ENCODE results near the gene SORD. TPM values are rescaled to one million over a fixed set of nuclear protein-coding genes. Genes with fewer than 3 reads are reported as not detected.
"Not testable (repeated sequence)": the region's sequence is repeated elsewhere in the genome, so short reads cannot be mapped to it uniquely, and the experiment has no call there.

Gene SORD
- total and polyA plus RNA-seq, 9 of the 15 experiments (the other 6 are each of a cell fraction or from before 2014, with no cell fraction given): 5.9 to 79.2 (median 29.6) TPM

GRCh38 chr15:45003731-45004410, 19.1 kb upstream of the SORD start:
- FAIRE-seq; BruUV-seq (replicated peaks): not testable (repeated sequence)
- POLR2A ChIA-PET: interaction anchor here (1.7 kb wide), 1 partner anchor 13 kb away, joined by 4 read pairs; no protein-coding TSS in a partner anchor

DNA sequence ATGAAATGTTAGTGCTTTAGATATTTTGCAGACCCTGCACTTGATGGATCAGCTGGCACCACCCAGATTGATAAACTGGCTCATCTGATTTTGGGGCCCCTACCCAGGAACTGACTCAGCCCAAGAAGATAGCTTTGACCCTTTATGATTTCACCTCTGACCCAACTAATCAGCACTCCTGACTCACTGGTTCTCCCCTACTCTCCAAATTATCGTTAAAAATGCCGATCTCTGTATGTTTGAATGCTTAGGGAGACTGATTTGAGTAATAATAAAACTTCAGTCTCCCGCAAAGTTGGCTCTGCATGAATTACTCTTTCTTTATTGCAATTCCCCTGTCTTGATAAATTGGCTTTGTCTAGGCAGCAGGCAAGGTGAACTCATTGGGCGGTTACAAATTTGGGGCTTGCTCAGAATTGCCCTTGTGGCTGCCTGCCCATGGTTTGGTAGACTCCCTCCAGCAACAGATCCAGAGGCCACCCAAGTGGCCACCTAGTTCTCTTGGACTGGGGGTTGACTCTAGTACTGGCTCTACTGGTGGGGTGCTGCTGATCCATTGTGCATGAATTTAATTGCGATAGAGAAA, 18.3 kb upstream of the SORD start:
- H3K27ac ChIP-seq (ENCODE audit: extremely low read depth, low read depth, low read length); BruUV-seq (replicated peaks); FAIRE-seq; H3K36me3 ChIP-seq (ENCODE audit: control insufficient read depth, insufficient read depth, low read length); H3K4me1 ChIP-seq (replicated peaks in 1 of 2; ENCODE audit: control insufficient read depth in 2 of 2, insufficient read depth in 2 of 2, low read length in 2 of 2); intact Hi-C loops (cut with micrococcal nuclease); H3K27me3 ChIP-seq (ENCODE audit: control insufficient read depth in 2 of 2, insufficient read depth in 2 of 2, low read length in 2 of 2); H3K4me2 ChIP-seq (ENCODE audit: insufficient read depth, low read length); H3K9me1 ChIP-seq (ENCODE audit: control insufficient read depth, insufficient read depth, low read length); H2AFZ ChIP-seq (ENCODE audit: low read depth, low read length); H3K4me3 ChIP-seq; ATAC-seq; in situ Hi-C loops (cut with MboI); DNase-seq (ENCODE audit: extremely low read depth in 1 of 4, low spot score in 3 of 4); H3K9ac ChIP-seq (ENCODE audit: insufficient read depth in 1 of 2, low read depth in 2 of 2, low read length in 2 of 2); H3K9me3 ChIP-seq (replicated peaks; ENCODE audit: control insufficient read depth, insufficient read depth, low read depth, low read length); H3K79me2 ChIP-seq (ENCODE audit: control insufficient read depth, insufficient read depth, low read length); CTCF ChIA-PET (ENCODE audit: low intra/inter-chr PET ratio); H4K20me1 ChIP-seq (replicated peaks; ENCODE audit: control insufficient read depth, insufficient read depth, low read length): not testable (repeated sequence)
- WGBS (ENCODE audit: insufficient coverage, low coverage, missing lambda C conversion rate): 16% methylated on average over 5 of the region's 5 CpGs
- POLR2A ChIA-PET: interaction anchor here (1.7 kb wide), 1 partner anchor 13 kb away, joined by 4 read pairs; no protein-coding TSS in a partner anchor

More at GRCh38 chr15:45003731-45004410, 19.1 kb upstream of the SORD start:
- H3K27me3 ChIP-seq (ENCODE audit: control insufficient read depth in 2 of 2, insufficient read depth in 2 of 2, low read length in 2 of 2); H3K4me1 ChIP-seq (replicated peaks in 1 of 2; ENCODE audit: control insufficient read depth in 2 of 2, insufficient read depth in 2 of 2, low read length in 2 of 2); H3K36me3 ChIP-seq (ENCODE audit: control insufficient read depth, insufficient read depth, low read length); H3K9ac ChIP-seq (ENCODE audit: insufficient read depth in 1 of 2, low read depth in 2 of 2, low read length in 2 of 2); CTCF ChIA-PET (ENCODE audit: low intra/inter-chr PET ratio); H3K9me1 ChIP-seq (ENCODE audit: control insufficient read depth, insufficient read depth, low read length); H3K27ac ChIP-seq (ENCODE audit: extremely low read depth, low read depth, low read length); H2AFZ ChIP-seq (ENCODE audit: low read depth, low read length); H3K4me3 ChIP-seq; H3K9me3 ChIP-seq (replicated peaks; ENCODE audit: control insufficient read depth, insufficient read depth, low read depth, low read length); DNase-seq (ENCODE audit: extremely low read depth in 1 of 4, low spot score in 3 of 4); ATAC-seq; in situ Hi-C loops (cut with MboI); H3K79me2 ChIP-seq (ENCODE audit: control insufficient read depth, insufficient read depth, low read length); H4K20me1 ChIP-seq (replicated peaks; ENCODE audit: control insufficient read depth, insufficient read depth, low read length); H3K4me2 ChIP-seq (ENCODE audit: insufficient read depth, low read length); intact Hi-C loops (cut with micrococcal nuclease): not testable (repeated sequence)
- 0% methylated on average over 2 of the region's 2 CpGs for WGBS (ENCODE audit: insufficient coverage, low coverage, missing lambda C conversion rate)

Data from K562 (cell line).